Measurements from ENCODE around the gene XKR8.

The XKR8 gene

GRCh38 chr1:27956761-27957160 lies 3.0 kb upstream of the XKR8 start:
- no peak for DNase-seq

- DNase-seq = no peak
These were observed 2.1 kb upstream of the XKR8 start for GRCh38 chr1:27957655-27958054.

- DNase-seq = no peak
These were observed 1.3 kb upstream of the XKR8 start for GRCh38 chr1:27958513-27958912.

- no peak for DNase-seq
These were observed 1.2 kb downstream of the XKR8 start for GRCh38 chr1:27960762-27961645.

GRCh38 chr1:27961646-27962221 lies 2.0 kb downstream of the XKR8 start:
- DNase-seq = no peak

GRCh38 chr1:27963393-27963792 lies 3.6 kb downstream of the XKR8 start:
- no peak for DNase-seq

GRCh38 chr1:27966402-27967105 lies 6.8 kb downstream of the XKR8 start:
- no peak for DNase-seq

- DNase-seq = no peak
These were observed 7.5 kb downstream of the XKR8 start for GRCh38 chr1:27967106-27967883.

GRCh38 chr1:27967884-27968466 lies 8.2 kb downstream of the XKR8 start:
- no peak for DNase-seq

GRCh38 chr1:27968692-27969091 lies 8.9 kb downstream of the XKR8 start:
- DNase-seq = peak; percentile 23

GRCh38 chr1:27970401-27970800 lies 10.6 kb downstream of the XKR8 start:
- no peak for DNase-seq

GRCh38 chr1:27971674-27972073 lies 11.9 kb downstream of the XKR8 start:
- DNase-seq = no peak

- no peak for DNase-seq
These were observed 12.4 kb downstream of the XKR8 start for GRCh38 chr1:27972141-27972540.

- no peak for DNase-seq
These were observed 14.1 kb downstream of the XKR8 start for GRCh38 chr1:27973771-27974416.

GRCh38 chr1:27974417-27974781 lies 14.6 kb downstream of the XKR8 start:
- DNase-seq = no peak

- DNase-seq = no peak
These were observed 19.5 kb downstream of the XKR8 start for GRCh38 chr1:27979151-27979858.

- DNase-seq = no peak
These were observed 20.1 kb downstream of the XKR8 start for GRCh38 chr1:27979859-27980201.

- no peak for DNase-seq
These were observed 20.6 kb downstream of the XKR8 start for GRCh38 chr1:27980216-27980845.

- no peak for DNase-seq
These were observed 21.4 kb downstream of the XKR8 start for GRCh38 chr1:27981145-27981544.

GRCh38 chr1:27990920-27991537 lies 31.3 kb downstream of the XKR8 start:
- DNase-seq = no peak

GRCh38 chr1:27992276-27992675 lies 32.5 kb downstream of the XKR8 start:
- DNase-seq = peak; percentile 57
